Common myeloid progenitor, CD34-positive (primary cell): ENCODE measurements around the gene TRIM34.

Source experiments
- CTCF ChIA-PET: fragments of 350-600 bp; sonication (Branson Sonifier 250); formaldehyde crosslinking; loops from one replicate; lab custom pipeline; 2021; ENCODE audit warnings: antibody characterized with exemption; lab: Charles Lee
- POLR2A ChIA-PET: fragments of 350-600 bp; sonication (Branson Sonifier 250); formaldehyde crosslinking; loops from one replicate; lab custom pipeline; 2021; ENCODE audit warnings: antibody characterized with exemption; lab: Charles Lee
- DNase-seq, 3 donors: peaks; one replicate each; pipeline versions ENCODE4 v3.0.0 to v3.0.0-alpha.2; 2013
- H3K27ac ChIP-seq, 2 experiments: 1 replicate in 1 of 2; 2 replicates in 1 of 2; pipeline ENCODE4 v1.7.0; 2013; ENCODE audit warnings: inconsistent platforms in 2 of 2, low read length in 2 of 2, mild to moderate bottlenecking in 2 of 2, low read depth in 1 of 2, moderate library complexity in 1 of 2; ENCODE audit not compliant: severe bottlenecking in 2 of 2, insufficient read depth in 1 of 2, poor library complexity in 1 of 2
- H3K27me3 ChIP-seq, 5 experiments: replicated peaks in 2 of 5; 1 replicate in 3 of 5; 2 replicates in 2 of 5; pipeline versions ENCODE4 v1.6.1 to v1.7.0; 2013; ENCODE audit warnings: low read length in 4 of 5, mild to moderate bottlenecking in 2 of 5, moderate library complexity in 2 of 5, inconsistent platforms in 1 of 5; ENCODE audit not compliant: insufficient read depth in 5 of 5, control insufficient read depth in 4 of 5
- H3K36me3 ChIP-seq, 4 experiments: 1 replicate in 2 of 4; 2 replicates in 2 of 4; pipeline versions ENCODE4 v1.6.1 to v1.7.0; 2013; ENCODE audit warnings: low read length in 3 of 4, control low read depth in 1 of 4, mild to moderate bottlenecking in 1 of 4; ENCODE audit not compliant: control insufficient read depth in 4 of 4, insufficient read depth in 4 of 4
- H3K4me1 ChIP-seq, 4 experiments: 1 replicate in 3 of 4; 2 replicates in 1 of 4; pipeline versions ENCODE4 v1.6.1 to v1.7.1; 2013; ENCODE audit warnings: low read length in 3 of 4, mild to moderate bottlenecking in 3 of 4, control low read depth in 1 of 4, inconsistent platforms in 1 of 4, moderate library complexity in 1 of 4; ENCODE audit not compliant: control insufficient read depth in 4 of 4, insufficient read depth in 4 of 4; ENCODE audit errors: control extremely low read depth in 1 of 4
- H3K4me3 ChIP-seq, 7 experiments: 1 replicate in 4 of 7; 2 replicates in 3 of 7; pipeline versions ENCODE4 v1.5.1 to v1.7.0; 2013; ENCODE audit warnings: mild to moderate bottlenecking in 7 of 7, low read length in 6 of 7, moderate library complexity in 6 of 7, inconsistent platforms in 2 of 7, low read depth in 2 of 7, control low read depth in 1 of 7; ENCODE audit not compliant: insufficient read depth in 4 of 7, control insufficient read depth in 1 of 7; ENCODE audit errors: extremely low read depth in 1 of 7
- H3K9me3 ChIP-seq, 5 experiments: 1 replicate in 4 of 5; 2 replicates in 1 of 5; pipeline versions ENCODE4 v1.6.1 to v1.7.1; 2013; ENCODE audit warnings: low read length in 4 of 5, mild to moderate bottlenecking in 2 of 5, inconsistent platforms in 1 of 5, low read depth in 1 of 5, moderate library complexity in 1 of 5; ENCODE audit not compliant: control insufficient read depth in 4 of 5, insufficient read depth in 2 of 5; ENCODE audit errors: control extremely low read depth in 1 of 5
- WGBS: methylation state at CpG from one replicate; pipeline ENCODE4 v1.1.5; 2013; ENCODE audit not compliant: insufficient coverage; 5-methylcytosine and 5-hydroxymethylcytosine counted together

Gene TRIM34

GRCh38 chr11:5663511-5663910 lies 38.7 kb downstream of the TRIM34 start:
- no peak for DNase-seq
- CTCF ChIA-PET = interaction anchor here (2.0 kb wide), 1 partner anchor 21 kb away, joined by 4 read pairs; the partner anchor contains the start of gene TRIM5
- POLR2A ChIA-PET = no interaction called here
- Histone ChIP-seq H3K36me3 (peaks cover 13 to 42% (median 29%) of the 10 kb centered on the region in 4 experiments), H3K27me3 (no peaks in the 10 kb centered on the region), H3K27ac (no peak overlapping the region), H3K4me1 (no peaks in the 10 kb centered on the region), H3K4me3 (no peak overlapping the region), H3K9me3 (no peaks in the 10 kb centered on the region)
- WGBS = no CpG with 5 or more reads among the region's 2 CpGs

GRCh38 chr11:5665051-5665570 lies 40.3 kb downstream of the TRIM34 start:
- Histone ChIP-seq H3K27me3 (no peaks in the 10 kb centered on the region), H3K4me1 (no peaks in the 10 kb centered on the region), H3K9me3 (no peaks in the 10 kb centered on the region), H3K4me3 (no peak overlapping the region), H3K27ac (no peak overlapping the region), H3K36me3 (peaks cover 21 to 49% (median 35%) of the 10 kb centered on the region in 4 experiments)
- WGBS = 89% methylated on average over 4 of the region's 4 CpGs
- ChIA-PET CTCF (no interaction called here), POLR2A (no interaction called here)
- DNase-seq = no peak

- Histone ChIP-seq H3K4me3 (no peak overlapping the region), H3K4me1 (no peaks in the 10 kb centered on the region), H3K36me3 (peaks cover 23 to 56% (median 37%) of the 10 kb centered on the region in 4 experiments), H3K9me3 (no peaks in the 10 kb centered on the region), H3K27ac (no peak overlapping the region), H3K27me3 (no peaks in the 10 kb centered on the region)
- ChIA-PET POLR2A (no interaction called here), CTCF (no interaction called here)
- 93% methylated on average over 4 of the region's 5 CpGs for WGBS
- DNase-seq = no peak
Measured at GRCh38 chr11:5665746-5666401, 41.1 kb downstream of the TRIM34 start.

GRCh38 chr11:5666402-5666793 lies 41.6 kb downstream of the TRIM34 start:
- Histone ChIP-seq H3K9me3 (no peaks in the 10 kb centered on the region), H3K27ac (no peak overlapping the region), H3K4me3 (no peak overlapping the region), H3K27me3 (no peaks in the 10 kb centered on the region), H3K36me3 (peaks cover 25 to 58% (median 36%) of the 10 kb centered on the region in 4 experiments), H3K4me1 (no peaks in the 10 kb centered on the region)
- DNase-seq = no peak
- 100% methylated on average over 1 of the region's 6 CpGs for WGBS
- ChIA-PET POLR2A (no interaction called here), CTCF (no interaction called here)

- H3K27me3 ChIP-seq = no peaks in the 10 kb centered on the region
- no peaks in the 10 kb centered on the region for H3K4me1 ChIP-seq
- H3K36me3 ChIP-seq = peaks cover 5 to 36% (median 21%) of the 10 kb centered on the region in 4 experiments
- CTCF ChIA-PET = no interaction called here
- H3K9me3 ChIP-seq = no peaks in the 10 kb centered on the region
- H3K27ac ChIP-seq = no peak overlapping the region
- POLR2A ChIA-PET = interaction anchor here (0.7 kb wide), 1 partner anchor 718 kb away, joined by 3 read pairs; the partner anchor contains the start of gene SMPD1
- H3K4me3 ChIP-seq = no peak overlapping the region
- no peak for DNase-seq
Measured at GRCh38 chr11:5671831-5672230, 47.0 kb downstream of the TRIM34 start.

GRCh38 chr11:5674391-5674790 lies 49.6 kb downstream of the TRIM34 start:
- CTCF ChIA-PET = no interaction called here
- 97% methylated on average over 4 of the region's 4 CpGs for WGBS
- DNase-seq = no peak
- POLR2A ChIA-PET = no interaction called here
- peak overlapping the region in 1 of 2 experiments; percentile 14 for H3K27ac ChIP-seq
- no peaks in the 10 kb centered on the region for H3K4me1 ChIP-seq
- peaks cover 15 to 46% (median 28%) of the 10 kb centered on the region in 4 experiments for H3K36me3 ChIP-seq
- peaks cover 0 to 2% (median 0%) of the 10 kb centered on the region in 5 experiments for H3K9me3 ChIP-seq
- no peaks in the 10 kb centered on the region for H3K27me3 ChIP-seq
- no peak overlapping the region for H3K4me3 ChIP-seq

GRCh38 chr11:5679811-5680210 lies 55.0 kb downstream of the TRIM34 start:
- no peak for DNase-seq
- Histone ChIP-seq H3K4me1 (peaks cover 3 to 7% (median 6%) of the 10 kb centered on the region in 4 experiments), H3K9me3 (peaks cover 0 to 2% (median 0%) of the 10 kb centered on the region in 5 experiments), H3K27ac (no peak overlapping the region), H3K27me3 (no peaks in the 10 kb centered on the region), H3K4me3 (no peak overlapping the region), H3K36me3 (peaks cover 17 to 35% (median 28%) of the 10 kb centered on the region in 4 experiments)
- CTCF ChIA-PET = interaction anchor here (1.9 kb wide), 1 partner anchor 15 kb away, joined by 5 read pairs; no protein-coding TSS in a partner anchor
- POLR2A ChIA-PET = no interaction called here
- WGBS = 97% methylated on average over 7 of the region's 7 CpGs
